Transverse colon (tissue), 4 donors: Measurements from ENCODE around the gene ORM1.
"Not testable (repeated sequence)": the region's sequence is repeated elsewhere in the genome, so short reads cannot be mapped to it uniquely, and the experiment has no call there.

Experiments
- POLR2A ChIP-seq: fragments of 450-650 bp; IDR thresholded peaks from one replicate; pipeline ENCODE4 v1.6.1; 2016; ENCODE audit warnings: antibody characterized with exemption, mild to moderate bottlenecking, moderate library complexity
- POLR2AphosphoS5 ChIP-seq, 3 donors: sonication (generic); formaldehyde crosslinking; IDR thresholded peaks; one replicate each; pipeline ENCODE4 v1.6.1; 2016; ENCODE audit warnings: antibody characterized with exemption in 3 of 3
- TF ChIP-seq, protein P1 (sequence below), 5 experiments: fragments of 200-600 bp in 3 of 5; fragments of 450-650 bp in 2 of 5; sonication (generic) in 3 of 5; IDR thresholded peaks; 1 replicate in 2 of 5; 2 replicates in 3 of 5; pipeline ENCODE4 v1.5.1; 2016 to 2017; ENCODE audit warnings: antibody characterized with exemption in 5 of 5, inconsistent platforms in 3 of 5, mild to moderate bottlenecking in 2 of 5, moderate library complexity in 1 of 5

DNA sequence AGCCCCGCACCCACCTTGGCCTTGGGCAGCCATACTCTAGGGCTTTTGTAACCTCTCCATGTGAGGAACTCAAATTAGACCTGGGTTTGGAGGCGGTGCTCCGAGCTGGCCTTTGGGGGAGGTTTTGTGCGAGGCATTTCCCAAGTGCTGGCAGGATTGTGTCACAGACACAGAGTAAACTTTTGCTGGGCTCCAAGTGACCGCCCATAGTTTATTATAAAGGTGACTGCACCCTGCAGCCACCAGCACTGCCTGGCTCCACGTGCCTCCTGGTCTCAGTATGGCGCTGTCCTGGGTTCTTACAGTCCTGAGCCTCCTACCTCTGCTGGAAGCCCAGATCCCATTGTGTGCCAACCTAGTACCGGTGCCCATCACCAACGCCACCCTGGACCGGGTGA lies 6.7 kb downstream of the ORM1 start, which contains the start of gene ORM2:
- TF ChIP-seq, protein P1, sequence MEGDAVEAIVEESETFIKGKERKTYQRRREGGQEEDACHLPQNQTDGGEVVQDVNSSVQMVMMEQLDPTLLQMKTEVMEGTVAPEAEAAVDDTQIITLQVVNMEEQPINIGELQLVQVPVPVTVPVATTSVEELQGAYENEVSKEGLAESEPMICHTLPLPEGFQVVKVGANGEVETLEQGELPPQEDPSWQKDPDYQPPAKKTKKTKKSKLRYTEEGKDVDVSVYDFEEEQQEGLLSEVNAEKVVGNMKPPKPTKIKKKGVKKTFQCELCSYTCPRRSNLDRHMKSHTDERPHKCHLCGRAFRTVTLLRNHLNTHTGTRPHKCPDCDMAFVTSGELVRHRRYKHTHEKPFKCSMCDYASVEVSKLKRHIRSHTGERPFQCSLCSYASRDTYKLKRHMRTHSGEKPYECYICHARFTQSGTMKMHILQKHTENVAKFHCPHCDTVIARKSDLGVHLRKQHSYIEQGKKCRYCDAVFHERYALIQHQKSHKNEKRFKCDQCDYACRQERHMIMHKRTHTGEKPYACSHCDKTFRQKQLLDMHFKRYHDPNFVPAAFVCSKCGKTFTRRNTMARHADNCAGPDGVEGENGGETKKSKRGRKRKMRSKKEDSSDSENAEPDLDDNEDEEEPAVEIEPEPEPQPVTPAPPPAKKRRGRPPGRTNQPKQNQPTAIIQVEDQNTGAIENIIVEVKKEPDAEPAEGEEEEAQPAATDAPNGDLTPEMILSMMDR (IDR thresholded peaks at IDR 0.05), result not testable (repeated sequence)
- not testable (repeated sequence) for TF ChIP-seq POLR2A; POLR2AphosphoS5 (IDR thresholded peaks at IDR 0.05)
